DOHH2 (cell line): ENCODE data around the gene CPAMD8.

Experiments used
- H3F3A ChIP-seq: fragments of 200-600 bp; sonication (generic), shearing (Covaris generic); 2 replicates; pipeline ENCODE4 v1.6.0; 2016; ENCODE audit warnings: antibody characterized with exemption, mild to moderate bottlenecking; ENCODE audit not compliant: control insufficient read depth, insufficient read depth
- H3K27ac ChIP-seq: fragments of 200-600 bp; sonication (generic); 2 replicates; pipeline ENCODE4 v1.5.1; 2014; ENCODE audit warnings: low read depth, mild to moderate bottlenecking, low read length, moderate library complexity
- H3K27me3 ChIP-seq: fragments of 200-600 bp; sonication (generic); 2 replicates; pipeline ENCODE4 v1.6.1; 2014; ENCODE audit warnings: mild to moderate bottlenecking, low read length, mixed read lengths; ENCODE audit not compliant: control insufficient read depth
- H3K36me3 ChIP-seq: fragments of 200-600 bp; sonication (generic); 2 replicates; pipeline ENCODE4 v1.6.1; 2014; ENCODE audit warnings: mild to moderate bottlenecking, low read length, moderate library complexity, mixed read lengths; ENCODE audit not compliant: control insufficient read depth
- H3K4me1 ChIP-seq: fragments of 200-600 bp; sonication (generic); 2 replicates; pipeline ENCODE4 v1.6.1; 2014; ENCODE audit warnings: mild to moderate bottlenecking, low read length, mixed read lengths; ENCODE audit not compliant: control insufficient read depth
- H3K4me2 ChIP-seq: fragments of 200-600 bp; sonication (generic); 2 replicates; pipeline ENCODE4 v1.6.0; 2014; ENCODE audit warnings: mild to moderate bottlenecking, low read length, moderate library complexity
- H3K4me3 ChIP-seq: fragments of 200-600 bp; sonication (generic); 2 replicates; pipeline ENCODE4 v1.5.1; 2014; ENCODE audit warnings: mild to moderate bottlenecking, low read length, mixed read lengths
- H3K79me2 ChIP-seq: fragments of 200-600 bp; sonication (generic); 2 replicates; pipeline ENCODE4 v1.6.1; 2014; ENCODE audit warnings: mild to moderate bottlenecking, low read length, mixed read lengths; ENCODE audit not compliant: control insufficient read depth
- H3K9me2 ChIP-seq: fragments of 200-600 bp; sonication (generic); replicated peaks from 2 replicates; pipeline ENCODE4 v1.6.1; 2014; ENCODE audit warnings: mild to moderate bottlenecking, low read length, mixed read lengths; ENCODE audit not compliant: control insufficient read depth
- H3K9me3 ChIP-seq: fragments of 200-600 bp; sonication (generic); 2 replicates; pipeline ENCODE4 v1.6.1; 2014; ENCODE audit warnings: antibody characterized with exemption, low read length, mixed read lengths; ENCODE audit not compliant: control insufficient read depth, insufficient read depth
- H4K20me1 ChIP-seq: fragments of 200-600 bp; sonication (generic); 2 replicates; pipeline ENCODE4 v1.6.0; 2014; ENCODE audit warnings: low read depth, mild to moderate bottlenecking, antibody characterized with exemption, low read length, moderate library complexity; ENCODE audit not compliant: control insufficient read depth, insufficient read depth
- EZH2phosphoT487 ChIP-seq: fragments of 200-600 bp; sonication (generic); IDR thresholded peaks from 2 replicates; pipeline ENCODE4 v1.6.1; 2017; ENCODE audit warnings: borderline replicate concordance, mild to moderate bottlenecking, antibody characterized with exemption, low read length, moderate library complexity, mixed read lengths
- TF ChIP-seq, protein P1 (sequence below): fragments of 200-600 bp; sonication (generic); IDR thresholded peaks from one replicate; pipeline ENCODE4 v1.5.1; 2014; ENCODE audit warnings: antibody characterized with exemption, mild to moderate bottlenecking, low read depth, low read length; ENCODE audit not compliant: poor library complexity, severe bottlenecking

Gene CPAMD8

DNA sequence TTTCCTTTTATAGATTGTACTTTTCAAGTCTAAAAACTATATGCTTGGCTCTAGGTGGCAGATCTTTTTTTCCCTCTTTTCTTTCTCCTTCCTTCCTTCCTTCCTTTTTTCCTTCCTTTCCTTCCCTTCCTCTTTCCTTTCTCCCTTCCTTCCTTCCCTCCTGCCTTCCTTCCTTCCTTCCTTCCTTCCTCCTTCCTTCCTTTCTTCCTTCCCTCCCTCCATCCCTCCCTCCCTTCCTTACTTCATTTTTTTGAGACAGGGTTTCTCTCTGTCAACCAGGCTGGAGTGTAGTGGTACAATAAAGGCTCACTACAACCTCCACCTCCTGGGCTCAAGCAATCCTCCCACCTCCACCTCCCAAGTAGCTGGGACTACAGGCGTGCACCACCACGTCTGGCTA, 89.7 kb downstream of the CPAMD8 start:
- TF ChIP-seq, protein P1, sequence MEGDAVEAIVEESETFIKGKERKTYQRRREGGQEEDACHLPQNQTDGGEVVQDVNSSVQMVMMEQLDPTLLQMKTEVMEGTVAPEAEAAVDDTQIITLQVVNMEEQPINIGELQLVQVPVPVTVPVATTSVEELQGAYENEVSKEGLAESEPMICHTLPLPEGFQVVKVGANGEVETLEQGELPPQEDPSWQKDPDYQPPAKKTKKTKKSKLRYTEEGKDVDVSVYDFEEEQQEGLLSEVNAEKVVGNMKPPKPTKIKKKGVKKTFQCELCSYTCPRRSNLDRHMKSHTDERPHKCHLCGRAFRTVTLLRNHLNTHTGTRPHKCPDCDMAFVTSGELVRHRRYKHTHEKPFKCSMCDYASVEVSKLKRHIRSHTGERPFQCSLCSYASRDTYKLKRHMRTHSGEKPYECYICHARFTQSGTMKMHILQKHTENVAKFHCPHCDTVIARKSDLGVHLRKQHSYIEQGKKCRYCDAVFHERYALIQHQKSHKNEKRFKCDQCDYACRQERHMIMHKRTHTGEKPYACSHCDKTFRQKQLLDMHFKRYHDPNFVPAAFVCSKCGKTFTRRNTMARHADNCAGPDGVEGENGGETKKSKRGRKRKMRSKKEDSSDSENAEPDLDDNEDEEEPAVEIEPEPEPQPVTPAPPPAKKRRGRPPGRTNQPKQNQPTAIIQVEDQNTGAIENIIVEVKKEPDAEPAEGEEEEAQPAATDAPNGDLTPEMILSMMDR = no peak
- no peak for TF ChIP-seq EZH2phosphoT487
- Histone ChIP-seq H3K4me1 (no peaks in the 10 kb centered on the region), H3K9me3 (peaks cover 3% of the 10 kb centered on the region; the same call in 1 of the 2 replicates), H3K27ac (no peak overlapping the region), H3K4me2 (no peak overlapping the region), H3K4me3 (no peak overlapping the region), H3K27me3 (peaks cover 27% of the 10 kb centered on the region), H4K20me1 (no peaks in the 10 kb centered on the region), H3K36me3 (no peaks in the 10 kb centered on the region), H3F3A (no peaks in the 10 kb centered on the region), H3K9me2 (no peaks in the 10 kb centered on the region), H3K79me2 (no peaks in the 10 kb centered on the region)

DNA sequence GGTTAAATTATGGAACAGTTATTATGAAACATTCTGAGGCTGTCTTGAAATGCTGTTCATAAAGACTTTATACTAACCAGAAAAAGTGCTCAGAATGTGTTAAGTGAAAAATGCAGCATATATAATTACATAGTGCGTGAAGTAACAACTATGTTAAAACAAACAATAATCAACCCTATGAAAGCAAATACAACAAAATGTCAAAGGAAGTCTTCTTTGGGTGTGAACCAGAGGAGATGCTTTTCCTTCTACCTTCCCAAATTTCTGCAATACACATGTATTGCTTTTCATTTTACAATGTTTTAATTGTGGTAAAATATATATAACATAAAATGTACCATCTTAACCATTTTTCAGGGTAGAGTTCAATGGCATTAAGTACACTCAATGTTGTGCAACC, 92.1 kb downstream of the CPAMD8 start:
- TF ChIP-seq, protein P1 = no peak
- no peak for TF ChIP-seq EZH2phosphoT487
- H3K79me2 ChIP-seq = no peaks in the 10 kb centered on the region
- H3K4me1 ChIP-seq = no peaks in the 10 kb centered on the region
- H4K20me1 ChIP-seq = no peaks in the 10 kb centered on the region
- H3K4me3 ChIP-seq = no peak overlapping the region
- H3K27me3 ChIP-seq = peaks cover 27% of the 10 kb centered on the region
- no peaks in the 10 kb centered on the region for H3K36me3 ChIP-seq
- H3K9me2 ChIP-seq = no peaks in the 10 kb centered on the region
- H3K27ac ChIP-seq = no peak overlapping the region
- peaks cover 3% of the 10 kb centered on the region; the same call in 1 of the 2 replicates for H3K9me3 ChIP-seq
- H3F3A ChIP-seq = no peaks in the 10 kb centered on the region
- no peak overlapping the region for H3K4me2 ChIP-seq

DNA sequence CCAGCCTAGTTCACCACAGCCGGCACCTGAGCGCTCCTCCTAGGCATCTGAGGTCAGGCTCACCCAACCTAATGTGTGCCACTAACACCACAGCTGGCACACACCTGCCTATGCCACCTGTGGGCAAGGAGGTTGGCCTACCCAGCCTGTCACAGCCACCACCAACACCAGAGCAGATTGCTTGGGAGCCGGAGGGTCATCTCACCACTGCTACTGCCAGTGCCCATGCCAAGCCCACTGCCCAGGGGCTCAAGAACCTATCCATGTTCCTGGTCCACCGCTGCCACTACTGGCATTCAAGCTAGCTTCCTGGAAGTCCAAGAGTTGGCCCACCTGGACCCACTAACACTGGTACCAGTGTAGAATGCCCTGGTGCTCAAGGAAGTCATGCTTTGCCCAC, 95.3 kb downstream of the CPAMD8 start:
- TF ChIP-seq EZH2phosphoT487 = no peak
- TF ChIP-seq, protein P1 = no peak
- Histone ChIP-seq H3K9me2 (no peaks in the 10 kb centered on the region), H3K9me3 (peaks cover 6% of the 10 kb centered on the region), H3K79me2 (no peaks in the 10 kb centered on the region), H3K27ac (no peak overlapping the region), H3K4me2 (no peak overlapping the region), H4K20me1 (no peaks in the 10 kb centered on the region), H3K27me3 (peaks cover 27% of the 10 kb centered on the region), H3K4me1 (no peaks in the 10 kb centered on the region), H3K36me3 (no peaks in the 10 kb centered on the region), H3F3A (no peaks in the 10 kb centered on the region), H3K4me3 (no peak overlapping the region)
